T-helper 2 cell treated with Interferon-gamma antibody and Interleukin-4, amounts not matched to agents 100 ng/mL and 5 ng/mL, for 36 hours (primary cell): ENCODE data around the gene USF1. TPM values are rescaled to one million over a fixed set of nuclear protein-coding genes. Genes with fewer than 3 reads are reported as not detected.
"Not testable (repeated sequence)": the region's sequence is repeated elsewhere in the genome, so short reads cannot be mapped to it uniquely, and the experiment has no call there.

Experiments
- intact Hi-C: fragments of 100-400 bp; cut with micrococcal nuclease; formaldehyde crosslinking; loops from one replicate; pipeline ENCODE4 v1.15.1; 2023
- total RNA-seq: library from RNA; stranded (reverse); gene quantifications from 2 replicates; pipeline ENCODE4 v1.2.3, GENCODE V29; 2022

USF1 gene
- total RNA-seq, 1 donor from 2014 or later, result 75.8 TPM

- intact Hi-C loops, result loop anchor here (1.0 to 2.0 kb wide), 2 partner anchors 18 to 24 kb away; partner anchors contain the start of genes TSTD1 and USF1
Observed at GRCh38 chr1:161020509-161021164, 25.1 kb downstream of the USF1 start, which contains the start of gene F11R. F11R (minus strand) TSS chr1:161021152; CDS start chr1:161021073, 79 bp downstream.

DNA sequence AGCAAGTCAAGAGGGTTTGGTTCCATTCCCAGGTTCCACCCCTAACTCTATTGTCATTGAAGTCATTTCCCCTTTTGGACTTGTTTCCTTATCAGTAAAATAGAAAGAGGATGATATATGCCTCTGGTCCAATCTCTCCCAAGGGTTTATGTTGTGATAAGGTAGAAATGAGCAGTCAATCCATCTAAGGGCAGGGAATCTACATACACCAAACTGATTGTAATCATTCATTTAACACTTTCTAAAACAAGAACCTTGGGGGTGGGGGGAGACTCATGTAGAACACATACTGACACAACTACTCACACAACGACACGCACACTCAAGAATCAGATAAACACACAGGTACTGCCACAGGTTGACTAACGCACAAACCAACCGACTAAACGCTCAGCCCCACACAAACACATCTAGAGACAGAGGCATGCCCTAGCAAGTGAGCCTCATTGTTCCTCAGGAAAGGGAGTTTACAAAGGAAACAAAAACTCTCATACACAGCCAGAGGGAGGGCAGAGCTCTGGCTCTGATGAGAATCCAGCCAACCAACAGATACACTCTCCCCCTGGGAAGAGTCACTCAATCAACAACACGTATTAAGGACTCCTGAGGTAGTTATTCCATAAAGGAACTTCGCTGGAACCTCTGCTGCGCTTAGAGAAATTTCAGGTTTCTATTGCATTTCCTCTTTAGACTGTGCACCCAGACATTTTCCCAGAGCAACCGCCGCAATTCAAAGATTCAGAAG is 25.9 kb downstream of the USF1 start:
- intact Hi-C loops, result loop anchor here (2.0 kb wide), 1 partner anchor 25 kb away; the partner anchor contains the start of gene USF1

DNA sequence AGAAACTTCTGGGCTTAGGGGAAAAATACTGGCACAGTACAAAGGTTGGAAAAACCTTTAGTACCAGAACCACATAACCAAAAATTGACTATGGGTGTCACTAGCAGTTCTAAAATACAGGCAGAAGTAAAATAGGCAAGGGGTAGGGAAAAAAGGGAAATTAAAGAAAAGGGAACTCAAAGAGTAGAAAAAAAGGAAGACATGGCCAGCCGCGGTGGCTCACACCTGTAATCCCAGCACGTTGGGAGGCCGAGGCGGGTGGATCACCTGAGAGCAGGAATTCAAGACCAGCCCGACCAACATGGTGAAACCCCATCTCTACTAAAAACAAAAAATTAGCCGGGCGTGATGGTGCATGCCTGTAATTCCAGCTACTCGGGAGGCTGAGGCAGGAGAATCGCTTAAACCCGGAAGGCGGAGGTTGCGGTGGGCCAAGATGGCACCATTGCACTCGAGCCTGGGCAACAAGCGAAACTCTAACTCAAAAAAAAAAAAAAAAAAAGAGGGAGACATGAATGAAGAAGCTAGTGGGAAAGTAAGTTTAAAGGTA is 26.6 kb downstream of the USF1 start:
- intact Hi-C loops, result not testable (repeated sequence)

DNA sequence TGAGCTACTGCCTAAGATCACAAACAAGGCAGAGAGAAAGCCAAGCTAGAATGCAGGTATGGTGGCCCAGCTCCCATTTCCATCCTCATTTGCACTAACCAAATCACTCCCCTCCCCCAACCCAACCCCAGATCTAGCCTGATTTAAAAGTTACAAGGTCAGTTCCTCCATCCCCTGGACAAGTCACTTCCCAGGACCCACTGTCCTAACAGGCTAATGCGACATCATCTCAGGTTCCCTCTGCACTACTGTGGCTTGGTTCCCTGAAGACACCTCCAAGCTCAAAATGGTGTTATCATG is 27.2 kb downstream of the USF1 start:
- intact Hi-C loops, result no loop called here

GRCh38 chr1:161017756-161018630 is 27.8 kb downstream of the USF1 start:
- intact Hi-C loops, result no loop called here

- intact Hi-C loops, result not testable (repeated sequence)
Observed at GRCh38 chr1:161017181-161017580, 28.6 kb downstream of the USF1 start.

DNA sequence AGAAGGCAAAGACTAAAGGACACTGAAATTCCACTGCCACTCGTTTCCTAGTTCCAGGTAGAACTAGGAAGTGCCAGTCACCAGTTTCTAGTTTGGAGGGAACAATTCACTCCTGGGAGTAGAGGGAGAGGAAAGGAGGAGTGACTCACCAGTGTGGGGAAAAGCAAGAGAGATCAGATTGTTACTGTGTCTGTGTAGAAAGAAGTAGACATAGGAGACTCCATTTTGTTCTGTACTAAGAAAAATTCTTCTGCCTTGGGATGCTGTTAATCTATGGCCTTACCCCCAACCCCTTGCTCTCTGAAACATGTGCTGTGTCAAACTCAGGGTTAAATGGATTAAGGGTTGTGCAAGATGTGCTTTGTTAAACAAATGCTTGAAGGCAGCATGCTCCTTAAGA is 29.1 kb downstream of the USF1 start:
- intact Hi-C loops, result not testable (repeated sequence)

DNA sequence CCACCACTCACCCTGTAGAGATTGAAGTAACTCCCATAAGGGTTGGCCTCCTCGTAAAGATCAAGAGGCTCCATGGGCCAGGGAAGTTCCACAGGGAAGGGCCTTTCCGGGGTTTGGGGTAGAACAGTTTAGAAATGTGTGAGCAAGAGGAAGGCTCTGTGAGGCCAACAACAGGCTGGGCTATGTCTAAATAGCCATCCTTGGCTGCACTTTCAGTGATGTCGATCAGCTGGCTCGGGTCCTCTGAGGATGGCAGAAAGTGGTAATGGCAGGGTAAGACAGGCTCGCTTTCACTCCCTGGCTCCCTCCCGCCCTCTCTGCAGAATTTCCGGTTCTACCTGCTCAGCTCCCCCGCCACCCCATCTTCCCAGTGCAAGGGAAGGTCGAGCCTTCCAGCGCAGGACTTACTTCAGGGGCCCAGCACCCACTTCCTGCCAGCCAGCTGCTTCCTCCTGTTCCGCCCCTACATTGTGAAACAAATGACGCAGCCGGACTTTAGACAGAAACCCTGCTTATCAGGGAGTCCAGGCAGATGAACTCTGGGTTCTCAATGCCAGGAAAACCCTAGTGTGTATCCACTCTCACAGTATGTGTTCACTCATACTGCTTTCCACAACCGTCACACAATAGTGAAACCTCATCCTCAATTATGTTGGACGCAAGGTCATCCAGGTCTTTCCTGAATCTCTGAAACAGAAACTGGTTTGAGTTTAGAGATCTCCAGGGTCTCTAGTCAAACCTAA is 32.1 kb downstream of the USF1 start:
- intact Hi-C loops, result loop anchor here (2.0 kb wide), 1 partner anchor 17 kb away; no protein-coding TSS in a partner anchor

- intact Hi-C loops, result loop anchor here (2.0 kb wide), 1 partner anchor 16 kb away; no protein-coding TSS in a partner anchor
Observed at GRCh38 chr1:161013131-161013487, 32.7 kb downstream of the USF1 start.

GRCh38 chr1:161012420-161012819 is 33.4 kb downstream of the USF1 start:
- intact Hi-C loops, result loop anchor here (2.0 kb wide), 1 partner anchor 16 kb away; no protein-coding TSS in a partner anchor

- intact Hi-C loops, result no loop called here
Observed at GRCh38 chr1:161009602-161010211, 36.1 kb downstream of the USF1 start.

DNA sequence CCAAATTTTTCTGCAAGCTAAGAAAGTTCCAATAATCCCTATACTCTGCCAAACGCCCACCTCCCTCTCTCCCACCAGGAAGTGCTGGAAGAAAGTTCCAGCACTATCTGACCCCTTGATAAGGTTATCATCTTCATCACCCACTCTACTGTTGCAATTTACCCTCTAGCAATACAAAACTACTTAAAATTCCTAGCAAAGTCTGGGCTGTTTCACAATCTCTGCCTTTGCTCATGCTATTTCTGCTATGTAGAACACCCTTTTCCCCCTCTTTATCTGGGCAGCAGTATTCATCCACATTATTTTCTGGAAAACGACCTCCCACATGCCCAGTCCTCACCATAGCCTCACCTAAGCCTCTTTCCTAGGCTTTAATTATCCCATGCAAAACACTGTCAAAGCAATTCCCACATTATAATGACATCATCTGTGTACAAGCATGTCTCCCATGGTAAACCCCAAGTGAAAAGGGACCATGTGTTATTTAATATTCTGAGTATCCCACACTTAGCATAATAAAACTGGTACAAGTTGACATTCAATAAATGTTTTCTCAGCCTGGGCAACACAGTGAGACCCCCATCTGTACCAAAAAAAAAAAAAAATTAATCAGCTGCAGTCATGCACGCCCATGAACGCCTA is 36.8 kb downstream of the USF1 start:
- intact Hi-C loops, result no loop called here

DNA sequence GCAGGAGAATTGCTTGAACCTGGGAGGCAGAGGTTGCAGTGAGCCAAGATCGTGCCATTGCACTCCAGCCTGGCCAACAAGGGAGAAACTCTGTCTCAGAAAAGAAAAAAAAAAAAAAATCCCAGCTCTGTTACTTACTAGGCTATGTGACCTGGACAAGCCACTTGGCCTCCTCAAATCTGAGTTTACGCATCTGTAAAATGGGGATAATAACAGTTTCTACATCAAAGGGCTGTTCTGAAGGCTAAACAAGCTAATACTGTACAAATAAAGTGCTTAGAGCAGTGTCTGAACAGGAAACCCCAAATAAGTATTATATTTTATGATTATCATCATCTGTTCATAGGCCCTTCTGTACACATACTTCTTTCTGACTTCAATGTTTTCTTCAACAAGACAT is 38.4 kb downstream of the USF1 start:
- intact Hi-C loops, result no loop called here

- intact Hi-C loops, result no loop called here
Observed at GRCh38 chr1:161006563-161006962, 39.2 kb downstream of the USF1 start.

- intact Hi-C loops, result no loop called here
Observed at GRCh38 chr1:161001525-161001924, 44.3 kb downstream of the USF1 start.

GRCh38 chr1:161000736-161001480 is 44.9 kb downstream of the USF1 start:
- intact Hi-C loops, result no loop called here

DNA sequence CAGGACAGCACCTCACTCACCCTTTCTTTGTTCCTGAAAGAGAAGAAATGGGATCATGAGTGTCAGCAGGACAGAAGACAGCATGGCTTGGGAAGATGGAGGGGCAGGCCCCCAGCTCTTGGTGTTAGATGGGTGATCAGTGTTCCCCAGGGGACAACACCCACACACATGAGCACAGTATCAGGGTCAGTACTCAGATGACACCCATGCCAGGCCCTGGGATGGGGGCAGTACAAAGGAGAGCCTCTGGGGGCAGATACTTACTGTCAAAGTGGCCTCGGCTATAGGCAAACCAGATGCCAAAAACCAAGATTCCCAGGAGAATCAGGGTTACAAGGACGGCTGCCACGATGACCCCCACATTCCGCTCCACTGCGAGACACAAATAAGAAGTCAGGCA is 46.4 kb downstream of the USF1 start:
- intact Hi-C loops, result loop anchor here (10.0 kb wide), 2 partner anchors 45 to 135 kb away; partner anchors contain the start of genes DEDD and USF1

DNA sequence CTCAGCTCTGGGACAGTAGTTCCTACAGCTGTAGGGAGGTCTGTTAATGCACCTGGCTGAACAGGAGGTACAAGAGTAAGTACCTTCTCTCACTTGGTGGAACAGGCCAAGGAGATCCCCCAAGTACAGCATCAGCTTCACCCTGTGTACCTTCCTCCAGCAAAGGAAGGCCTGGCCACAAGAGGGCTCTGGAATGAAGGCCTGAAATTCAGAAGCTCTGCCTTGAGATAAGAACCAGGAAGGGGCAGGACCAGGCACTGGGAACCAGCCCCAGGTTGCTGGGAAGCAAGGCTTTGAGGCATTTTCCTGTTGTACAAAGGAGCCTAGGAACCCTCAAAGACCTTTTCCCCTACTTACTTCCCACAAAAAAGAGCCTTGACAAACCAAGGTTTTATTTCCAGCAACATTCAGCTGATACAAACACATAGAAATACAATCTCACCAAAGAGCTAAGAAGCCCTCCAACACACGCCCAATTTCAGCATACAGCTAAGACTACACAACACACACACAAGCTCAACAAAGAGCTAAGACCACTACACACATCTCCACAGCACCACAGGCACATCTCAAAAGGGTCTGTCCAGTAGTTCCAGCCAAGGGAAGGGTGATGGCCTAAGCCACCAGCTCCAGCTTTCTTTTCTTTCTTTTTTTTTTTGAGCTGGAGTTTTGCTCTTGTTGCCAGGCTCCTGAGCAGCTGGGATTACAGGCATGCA is 48.3 kb downstream of the USF1 start:
- intact Hi-C loops, result loop anchor here (2.0 to 10.0 kb wide), 4 partner anchors 15 to 137 kb away; partner anchors contain the start of genes DEDD and USF1
